HepG2 (cell line): ENCODE data around the gene FOXA3. TPM values are rescaled to one million over a fixed set of nuclear protein-coding genes. Genes with fewer than 3 reads are reported as not detected.

ENCODE experiments used
- AGO2 ChIP-seq: fragments of 200-400 bp; formaldehyde crosslinking; optimal IDR thresholded peaks from 2 replicates; pipeline ENCODE3; 2017; ENCODE audit warnings: mild to moderate bottlenecking, low read depth, low read length, moderate library complexity
- CEBPB ChIP-seq: IDR thresholded peaks from 2 replicates; pipeline ENCODE4 v1.6.1; 2011; ENCODE audit warnings: low read depth, low read length, improper control_type of control experiment, borderline replicate concordance
- CHD4 ChIP-seq: fragments of 200-600 bp; sonication (generic); IDR thresholded peaks from 2 replicates; pipeline ENCODE4 v1.7.0; 2017; ENCODE audit warnings: mild to moderate bottlenecking, low read length, borderline replicate concordance
- MAFF ChIP-seq: IDR thresholded peaks from 2 replicates; pipeline ENCODE4 v1.6.1; 2011; ENCODE audit warnings: low read depth, low read length, improper control_type of control experiment
- MEIS2 ChIP-seq: sonication (generic); formaldehyde crosslinking; IDR thresholded peaks from 2 replicates; pipeline ENCODE4 v1.9.0; 2021; ENCODE audit warnings: mild to moderate bottlenecking, missing genetic modification reagents
- POLR2A ChIP-seq, 2 experiments: IDR thresholded peaks; 2 replicates each; pipeline ENCODE4 v1.6.1; 2011; ENCODE audit warnings: low read depth in 2 of 2, low read length in 2 of 2, mild to moderate bottlenecking in 1 of 2, moderate library complexity in 1 of 2; ENCODE audit not compliant: insufficient read depth in 1 of 2
- PRDM4 ChIP-seq: sonication (generic); formaldehyde crosslinking; IDR thresholded peaks from 2 replicates; pipeline ENCODE4 v1.9.0; 2021; ENCODE audit warnings: missing genetic modification reagents, borderline replicate concordance
- PRPF4 ChIP-seq: fragments of 200-400 bp; formaldehyde crosslinking; IDR thresholded peaks from 2 replicates; pipeline ENCODE4 v1.6.1; 2016; ENCODE audit warnings: low read length, low read depth; ENCODE audit not compliant: poor library complexity, severe bottlenecking
- RFX5 ChIP-seq: IDR thresholded peaks from 2 replicates; pipeline ENCODE4 v1.6.1; 2011; ENCODE audit warnings: low read depth, low read length, improper control_type of control experiment
- RXRA ChIP-seq: sonication (generic); formaldehyde crosslinking; IDR thresholded peaks from 2 replicates; pipeline ENCODE4 v1.5.1; 2020; ENCODE audit warnings: missing genetic modification reagents
- SP5 ChIP-seq: IDR thresholded peaks from 2 replicates; pipeline ENCODE4 v1.6.1; 2016; ENCODE audit warnings: low read depth, borderline replicate concordance
- TBX2 ChIP-seq: sonication (generic); formaldehyde crosslinking; IDR thresholded peaks from 2 replicates; pipeline ENCODE4 v1.5.0; 2020; ENCODE audit warnings: missing genetic modification reagents, mild to moderate bottlenecking, borderline replicate concordance
- TRAFD1 ChIP-seq: sonication (generic); formaldehyde crosslinking; IDR thresholded peaks from 2 replicates; pipeline ENCODE4 v1.5.1; 2020; ENCODE audit warnings: missing genetic modification reagents, mild to moderate bottlenecking, borderline replicate concordance
- ZBTB10 ChIP-seq: sonication (generic); formaldehyde crosslinking; IDR thresholded peaks from 2 replicates; pipeline ENCODE4 v1.4.0; 2020; ENCODE audit warnings: missing genetic modification reagents, borderline replicate concordance
- ZNF232 ChIP-seq: sonication (generic); formaldehyde crosslinking; IDR thresholded peaks from 2 replicates; pipeline ENCODE4 v1.4.0; 2020; ENCODE audit warnings: missing genetic modification reagents, borderline replicate concordance
- ZNF24 ChIP-seq: fragments of 450-650 bp; IDR thresholded peaks from 2 replicates; pipeline ENCODE4 v1.6.1; 2017; ENCODE audit warnings: antibody characterized with exemption, mild to moderate bottlenecking
- ZNF329 ChIP-seq: sonication (generic); formaldehyde crosslinking; IDR thresholded peaks from 2 replicates; pipeline ENCODE4 v1.9.0; 2021; ENCODE audit warnings: low read depth, mild to moderate bottlenecking, missing genetic modification reagents
- ZNF333 ChIP-seq: sonication (generic); formaldehyde crosslinking; IDR thresholded peaks from 2 replicates; pipeline ENCODE4 v1.4.0; 2020; ENCODE audit warnings: mild to moderate bottlenecking, missing genetic modification reagents, borderline replicate concordance
- ZNF446 ChIP-seq: sonication (generic); formaldehyde crosslinking; IDR thresholded peaks from 2 replicates; pipeline ENCODE4 v1.5.0; 2020; ENCODE audit warnings: mild to moderate bottlenecking, missing genetic modification reagents
- ZNF607 ChIP-seq: sonication (generic); formaldehyde crosslinking; IDR thresholded peaks from 2 replicates; pipeline ENCODE4 v1.5.1; 2020; ENCODE audit warnings: missing genetic modification reagents, mild to moderate bottlenecking, borderline replicate concordance
- ZNF644 ChIP-seq: IDR thresholded peaks from 2 replicates; pipeline ENCODE4 v1.6.1; 2016; ENCODE audit warnings: low read depth
- polyA plus RNA-seq, 8 experiments: library from polyadenylated mRNA; depleted of rRNA in 3 of 8; stranded (reverse) in 7 of 8; unstranded in 1 of 8; fragments of >200 nt; fragmentation: Illumina TruSeq in 4 of 8; extraction: Trizol in 4 of 8; gene quantifications; 2 replicates each; pipeline versions ENCODE4 v1.2.1 to v1.2.3, GENCODE V29; 2011 to 2016; ENCODE audit warnings: low read depth in 4 of 8, missing spikeins in 1 of 8, mixed read lengths in 1 of 8; ENCODE audit not compliant: insufficient read depth in 1 of 8
- total RNA-seq, 5 experiments: library from RNA; depleted of rRNA; stranded (reverse); fragments of >200 nt; fragmentation: Illumina TruSeq; extraction: Trizol; gene quantifications; 2 replicates each; pipeline ENCODE4 v1.2.3, GENCODE V29; 2016; ENCODE audit warnings: low read depth in 1 of 5
- TF ChIP-seq, protein P1 (sequence below): sonication (generic); formaldehyde crosslinking; IDR thresholded peaks from 2 replicates; pipeline ENCODE4 v1.4.0; 2020; ENCODE audit warnings: missing genetic modification reagents

Gene FOXA3
- total and polyA plus RNA-seq, 2 of the 13 experiments (the other 11 are each of a cell fraction or from before 2014, with no cell fraction given) = 29.8 to 47.6 TPM

GRCh38 chr19:45874620-45874966 lies 10.5 kb downstream of the FOXA3 start (continued):
- no peak for TF ChIP-seq ZBTB10 (CRISPR knock-in tag)
- TF ChIP-seq PRDM4 (CRISPR knock-in tag) = no peak
- TF ChIP-seq PRPF4 = no peak
- TF ChIP-seq ZNF446 = no peak
- TF ChIP-seq AGO2 = no peak
- no peak for TF ChIP-seq ZNF607 (CRISPR knock-in tag)
- TF ChIP-seq ZNF329 (CRISPR knock-in tag) = no peak
- TF ChIP-seq, protein P1, sequence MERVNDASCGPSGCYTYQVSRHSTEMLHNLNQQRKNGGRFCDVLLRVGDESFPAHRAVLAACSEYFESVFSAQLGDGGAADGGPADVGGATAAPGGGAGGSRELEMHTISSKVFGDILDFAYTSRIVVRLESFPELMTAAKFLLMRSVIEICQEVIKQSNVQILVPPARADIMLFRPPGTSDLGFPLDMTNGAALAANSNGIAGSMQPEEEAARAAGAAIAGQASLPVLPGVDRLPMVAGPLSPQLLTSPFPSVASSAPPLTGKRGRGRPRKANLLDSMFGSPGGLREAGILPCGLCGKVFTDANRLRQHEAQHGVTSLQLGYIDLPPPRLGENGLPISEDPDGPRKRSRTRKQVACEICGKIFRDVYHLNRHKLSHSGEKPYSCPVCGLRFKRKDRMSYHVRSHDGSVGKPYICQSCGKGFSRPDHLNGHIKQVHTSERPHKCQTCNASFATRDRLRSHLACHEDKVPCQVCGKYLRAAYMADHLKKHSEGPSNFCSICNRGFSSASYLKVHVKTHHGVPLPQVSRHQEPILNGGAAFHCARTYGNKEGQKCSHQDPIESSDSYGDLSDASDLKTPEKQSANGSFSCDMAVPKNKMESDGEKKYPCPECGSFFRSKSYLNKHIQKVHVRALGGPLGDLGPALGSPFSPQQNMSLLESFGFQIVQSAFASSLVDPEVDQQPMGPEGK = peak; percentile 20; the same call in 1 of the 2 replicates
- no peak for TF ChIP-seq RFX5
- peak; percentile 40 to 52; a peak in 3 of 4 replicates for TF ChIP-seq POLR2A (IDR thresholded peaks at IDR 0.05; ENCODE audit: insufficient read depth in 1 of 2, low read depth in 2 of 2, low read length in 2 of 2)
- peak; percentile 79 for TF ChIP-seq SP5 (CRISPR knock-in tag)
- TF ChIP-seq CHD4 = no peak
- TF ChIP-seq ZNF644 = no peak
- peak; percentile 66; the same call in 1 of the 2 replicates for TF ChIP-seq RXRA (CRISPR knock-in tag)
- TF ChIP-seq TRAFD1 = no peak
- no peak for TF ChIP-seq MAFF
- TF ChIP-seq MEIS2 (CRISPR knock-in tag) = no peak
- no peak for TF ChIP-seq CEBPB
- TF ChIP-seq TBX2 (CRISPR knock-in tag) = no peak
- no peak for TF ChIP-seq ZNF232 (CRISPR knock-in tag)
- TF ChIP-seq ZNF24 = no peak
- TF ChIP-seq ZNF333 = no peak
